Activated T-cell treated with anti-CD3 and anti-CD28 coated beads for 1 hour (primary cell): ENCODE data around the gene CYYR1.

Experiments used
- DNase-seq: peaks from one replicate; pipeline ENCODE4 v3.0.0-alpha.2; 2020; ENCODE audit warnings: low read depth

CYYR1 gene

GRCh38 chr21:26433386-26433785, 139.7 kb downstream of the CYYR1 start:
- no peak for DNase-seq

GRCh38 chr21:26432410-26432809, 140.7 kb downstream of the CYYR1 start:
- no peak for DNase-seq

GRCh38 chr21:26425576-26425975, 147.5 kb downstream of the CYYR1 start:
- no peak for DNase-seq

- no peak for DNase-seq
Observed at GRCh38 chr21:26423511-26423910, 149.6 kb downstream of the CYYR1 start.

GRCh38 chr21:26422706-26423105, 150.4 kb downstream of the CYYR1 start:
- DNase-seq, result no peak

- DNase-seq, result no peak
Observed at GRCh38 chr21:26422138-26422537, 150.9 kb downstream of the CYYR1 start.

- DNase-seq, result no peak
Observed at GRCh38 chr21:26421724-26422123, 151.4 kb downstream of the CYYR1 start.
